ENCODE results near the gene TMEM86B.

The TMEM86B gene

DNA sequence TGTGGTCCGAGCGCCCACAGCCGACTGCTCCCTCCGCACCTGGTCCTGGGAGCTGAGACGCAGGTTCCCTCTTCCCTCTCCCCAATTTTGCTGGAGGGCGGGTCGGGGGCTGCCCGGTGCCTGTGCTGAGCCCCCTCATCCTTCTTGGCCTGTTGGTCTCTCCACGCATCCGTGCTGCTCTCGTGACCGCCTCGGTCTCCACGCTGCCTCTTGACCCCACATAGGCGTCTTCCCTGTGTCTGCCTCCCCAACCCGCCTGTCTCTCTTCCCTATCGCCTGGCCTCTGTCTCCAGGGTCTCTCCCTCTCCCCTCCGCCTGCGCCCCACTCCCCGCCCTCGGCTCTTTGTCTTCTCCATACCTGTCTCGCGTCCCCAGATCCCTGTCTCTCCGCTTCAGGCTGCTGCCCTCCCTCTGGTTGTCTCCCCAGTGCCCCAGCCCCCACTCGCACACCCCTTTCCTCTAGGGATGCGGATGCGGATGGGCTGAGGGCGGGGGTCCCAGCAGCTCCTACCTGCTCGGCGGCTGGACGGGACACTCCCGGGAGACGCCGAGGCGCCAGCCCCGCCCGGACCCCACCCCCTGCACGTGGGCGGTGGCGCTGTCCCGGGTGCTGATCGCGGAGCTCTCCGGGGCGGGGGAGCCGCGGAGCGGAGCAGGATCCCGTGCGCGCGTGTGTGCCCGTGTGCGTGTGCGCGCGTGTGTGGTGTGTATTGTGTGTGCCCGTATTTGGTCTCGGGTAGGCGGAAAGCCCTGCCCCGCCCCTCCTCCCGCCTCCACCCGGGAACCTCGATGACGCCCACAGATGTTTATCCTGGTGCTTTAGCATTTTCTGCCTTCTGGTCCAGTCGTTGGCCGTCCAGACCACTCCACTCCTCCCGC is 48.7 kb downstream of the TMEM86B start, which contains the start of gene SYT5:
TSS of gene SYT5 (minus strand) at position 684 of the 879 bp plus-strand sequence. CDS start 1,248 bp downstream, outside the sequence.
- peak in 1 of 2 donors; percentile 62 for DNase-seq (ENCODE audit: extremely low read depth in 1 of 2, low read depth in 1 of 2)

DNA sequence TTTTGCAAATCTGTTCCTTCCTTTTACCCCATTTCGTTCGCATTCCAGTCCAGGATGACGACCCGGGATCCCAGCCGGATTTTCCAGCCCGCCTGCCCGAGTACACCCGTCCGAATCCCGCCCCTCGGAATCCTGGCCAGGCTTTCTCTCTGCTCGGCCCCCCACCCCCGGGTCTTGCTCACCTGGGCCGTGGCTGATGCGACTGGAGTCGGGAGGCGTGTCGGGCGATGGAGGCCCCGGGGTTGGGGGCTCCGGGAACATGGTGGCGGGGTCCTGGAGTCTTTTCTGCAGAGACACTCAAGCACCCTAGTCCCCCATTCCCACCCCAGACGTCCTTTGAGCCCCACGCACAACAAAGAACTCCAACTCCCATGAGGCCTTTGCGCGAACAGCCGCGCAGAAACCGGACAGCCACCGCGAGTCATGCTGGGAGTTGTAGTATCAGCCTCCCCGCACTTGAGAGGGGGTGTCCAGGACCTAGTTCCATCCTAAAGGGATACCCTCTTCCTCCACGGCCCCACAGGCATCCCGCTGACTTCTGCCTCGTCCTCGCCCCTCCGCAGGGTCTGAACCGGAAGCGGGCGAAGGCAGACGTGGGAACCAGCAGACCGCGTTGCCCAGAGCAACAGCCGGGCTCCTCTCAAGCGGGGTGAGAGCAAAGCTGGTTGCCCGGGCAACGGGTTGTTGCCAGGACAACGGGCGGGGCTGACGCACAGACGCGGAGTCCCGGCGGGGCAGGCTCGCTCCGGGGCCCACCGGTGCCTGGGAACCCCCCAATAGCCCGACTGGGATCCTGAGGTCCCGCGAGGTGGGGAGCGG is 49.6 kb downstream of the TMEM86B start:
- peak; percentile 92 to 93 for DNase-seq (ENCODE audit: extremely low read depth in 1 of 2, low read depth in 1 of 2)

Measured in activated CD8-positive, alpha-beta memory T cell treated with anti-CD3 and anti-CD28 coated beads for 1 hour (primary cell).